Skin of body (tissue), 3 donors: ENCODE results near the gene ABAT. TPM values are rescaled to one million over a fixed set of nuclear protein-coding genes. Genes with fewer than 3 reads are reported as not detected.

Experiments used
- DNase-seq: peaks from one replicate; lab custom pipeline; 2025; lab: John Stamatoyannopoulos, UW
- small RNA-seq: library from RNA; depleted of rRNA; stranded (forward); fragments of <200 nt; gene quantifications from one replicate; pipeline ENCODE3, GENCODE V24; 2014; ENCODE audit warnings: low replicate concordance
- total RNA-seq: library from RNA; depleted of rRNA; stranded (reverse); fragments of >200 nt; gene quantifications from one replicate; pipeline ENCODE4 v1.2.3, GENCODE V29; 2014

Gene ABAT
- total RNA-seq, 1 donor from 2014 or later: 5.8 TPM

GRCh38 chr16:8814095-8814806 lies 139.8 kb downstream of the ABAT start:
- DNase-seq: no peak

GRCh38 chr16:8816967-8817655 lies 142.7 kb downstream of the ABAT start:
- no peak for DNase-seq

- DNase-seq: no peak
Measured at GRCh38 chr16:8818504-8819270, 144.3 kb downstream of the ABAT start.

GRCh38 chr16:8819411-8820034 lies 145.1 kb downstream of the ABAT start:
- DNase-seq: no peak

- no peak for DNase-seq
Measured at GRCh38 chr16:8822403-8822802, 148.0 kb downstream of the ABAT start.

GRCh38 chr16:8826278-8826879 lies 152.0 kb downstream of the ABAT start:
- DNase-seq: no peak

GRCh38 chr16:8828541-8829165 lies 154.2 kb downstream of the ABAT start:
- DNase-seq: no peak

GRCh38 chr16:8831450-8831849 lies 157.0 kb downstream of the ABAT start:
- DNase-seq: no peak

- no peak for DNase-seq
Measured at GRCh38 chr16:8831871-8832716, 157.7 kb downstream of the ABAT start.

GRCh38 chr16:8832717-8833105 lies 158.3 kb downstream of the ABAT start:
- no peak for DNase-seq

Small RNAs within 50 kb of the gene (small RNA-seq; reads per million reads assigned to genes)
- not detected for gene AC007224.1
- gene RN7SL743P: not detected
- gene RNU7-63P: not detected

Other genes starting within 250 kb of the ABAT start
- gene TMEM114, start 84.1 kb upstream of the ABAT start, total RNA-seq: not detected
- 26.9 TPM for gene METTL22, start 52.9 kb upstream of the ABAT start, total RNA-seq
- 4.5 TPM for gene TMEM186, start 123.0 kb downstream of the ABAT start, total RNA-seq
- gene PMM2, start 123.2 kb downstream of the ABAT start, total RNA-seq: 28.8 TPM
- gene CARHSP1, start 194.4 kb downstream of the ABAT start, total RNA-seq: 34.9 TPM
- not detected for gene LITAFD, start 207.7 kb downstream of the ABAT start, total RNA-seq